DOHH2 (cell line): ENCODE data around the gene PYGB.

Experiments
- CTCF ChIP-seq: fragments of 200-600 bp; sonication (generic); IDR thresholded peaks from one replicate; pipeline ENCODE4 v1.5.1; 2014; ENCODE audit warnings: antibody characterized with exemption, mild to moderate bottlenecking, low read depth, low read length; ENCODE audit not compliant: poor library complexity, severe bottlenecking
- EZH2phosphoT487 ChIP-seq: fragments of 200-600 bp; sonication (generic); IDR thresholded peaks from 2 replicates; pipeline ENCODE4 v1.6.1; 2017; ENCODE audit warnings: borderline replicate concordance, mild to moderate bottlenecking, antibody characterized with exemption, low read length, moderate library complexity, mixed read lengths

- TF ChIP-seq CTCF (no peak), EZH2phosphoT487 (no peak)
Observed at GRCh38 chr20:25218492-25218891, 29.4 kb upstream of the PYGB start.
